HuH-7.5 (cell line): Measurements from ENCODE around the gene PEX11B.
A peak's percentile ranks its signal among the peaks of the same experiment; 100 is the strongest.

ENCODE experiments used
- DNase-seq: peaks from one replicate; pipeline ENCODE4 v3.0.0; 2011; ENCODE audit warnings: low spot score

The PEX11B gene

GRCh38 chr1:145906954-145907753, 11.4 kb downstream of the PEX11B start:
- no peak for DNase-seq

GRCh38 chr1:145901312-145902021, 17.1 kb downstream of the PEX11B start:
- no peak for DNase-seq

GRCh38 chr1:145898756-145899155, 19.8 kb downstream of the PEX11B start:
- DNase-seq = no peak

GRCh38 chr1:145897969-145898368, 20.5 kb downstream of the PEX11B start:
- no peak for DNase-seq

- no peak for DNase-seq
Measured at GRCh38 chr1:145895471-145895870, 23.0 kb downstream of the PEX11B start.

- DNase-seq = no peak
Measured at GRCh38 chr1:145893306-145894055, 25.0 kb downstream of the PEX11B start.

GRCh38 chr1:145892486-145893087, 25.9 kb downstream of the PEX11B start:
- DNase-seq = no peak

- DNase-seq = peak; percentile 89
Measured at GRCh38 chr1:145891587-145892485, 26.7 kb downstream of the PEX11B start.

- DNase-seq = no peak
Measured at GRCh38 chr1:145891143-145891542, 27.4 kb downstream of the PEX11B start.

GRCh38 chr1:145889722-145890121, 28.8 kb downstream of the PEX11B start:
- DNase-seq = no peak

- DNase-seq = no peak
Measured at GRCh38 chr1:145887631-145888030, 30.9 kb downstream of the PEX11B start.

GRCh38 chr1:145886816-145887215, 31.7 kb downstream of the PEX11B start:
- no peak for DNase-seq

GRCh38 chr1:145886390-145886789, 32.1 kb downstream of the PEX11B start:
- DNase-seq = no peak

- DNase-seq = peak; percentile 93
Measured at GRCh38 chr1:145885738-145886287, 32.7 kb downstream of the PEX11B start, which contains the start of gene ANKRD35. TSS of gene ANKRD35 (minus strand) at chr1:145885866. CDS start at chr1:145885758, 108 bp downstream.

GRCh38 chr1:145884675-145885074, 33.8 kb downstream of the PEX11B start:
- no peak for DNase-seq

GRCh38 chr1:145879775-145880174, 38.7 kb downstream of the PEX11B start:
- no peak for DNase-seq

- no peak for DNase-seq
Measured at GRCh38 chr1:145878724-145879123, 39.8 kb downstream of the PEX11B start.

- DNase-seq = no peak
Measured at GRCh38 chr1:145877923-145878486, 40.5 kb downstream of the PEX11B start.

GRCh38 chr1:145874646-145875045, 43.9 kb downstream of the PEX11B start:
- DNase-seq = no peak
